Superior temporal gyrus (tissue), 1 donor: ENCODE results near the gene PSMA5.
"Not testable (repeated sequence)": the region's sequence is repeated elsewhere in the genome, so short reads cannot be mapped to it uniquely, and the experiment has no call there.

Source experiments
- DNase-seq: peaks from one replicate; pipeline ENCODE4 v3.0.0-alpha.2; 2016; ENCODE audit errors: extremely low spot score

Gene PSMA5

GRCh38 chr1:109392788-109393616 lies 33.2 kb downstream of the PSMA5 start:
- peak; percentile 87 for DNase-seq

- peak; percentile 82 for DNase-seq
These were observed 34.0 kb downstream of the PSMA5 start for GRCh38 chr1:109392037-109392787.

- DNase-seq, result no peak
These were observed 34.6 kb downstream of the PSMA5 start for GRCh38 chr1:109391626-109392025.

GRCh38 chr1:109391157-109391556 lies 35.1 kb downstream of the PSMA5 start:
- peak; percentile 54 for DNase-seq

- peak; percentile 45 for DNase-seq
These were observed 36.5 kb downstream of the PSMA5 start for GRCh38 chr1:109389638-109390341.

GRCh38 chr1:109388884-109389637 lies 37.2 kb downstream of the PSMA5 start:
- no peak for DNase-seq

GRCh38 chr1:109388208-109388711 lies 38.0 kb downstream of the PSMA5 start:
- DNase-seq, result no peak

GRCh38 chr1:109386054-109386717 lies 40.1 kb downstream of the PSMA5 start:
- DNase-seq, result no peak

GRCh38 chr1:109385417-109385816 lies 40.8 kb downstream of the PSMA5 start:
- peak; percentile 82 for DNase-seq

GRCh38 chr1:109383854-109384253 lies 42.4 kb downstream of the PSMA5 start:
- peak; percentile 63 for DNase-seq

- peak; percentile 33 for DNase-seq
These were observed 43.0 kb downstream of the PSMA5 start for GRCh38 chr1:109383087-109383779.

GRCh38 chr1:109381573-109381972 lies 44.7 kb downstream of the PSMA5 start:
- no peak for DNase-seq

GRCh38 chr1:109379907-109380306 lies 46.3 kb downstream of the PSMA5 start:
- no peak for DNase-seq

- no peak for DNase-seq
These were observed 46.8 kb downstream of the PSMA5 start for GRCh38 chr1:109379422-109379821.

- DNase-seq, result no peak
These were observed 48.5 kb downstream of the PSMA5 start for GRCh38 chr1:109377698-109378097.

GRCh38 chr1:109373696-109374095 lies 52.6 kb downstream of the PSMA5 start:
- DNase-seq, result not testable (repeated sequence)

GRCh38 chr1:109373126-109373525 lies 53.1 kb downstream of the PSMA5 start:
- DNase-seq, result no peak

- no peak for DNase-seq
These were observed 54.0 kb downstream of the PSMA5 start for GRCh38 chr1:109372281-109372680.

- DNase-seq, result peak; percentile 65
These were observed 54.9 kb downstream of the PSMA5 start for GRCh38 chr1:109371341-109371739.

GRCh38 chr1:109370712-109371340 lies 55.4 kb downstream of the PSMA5 start:
- DNase-seq, result peak; percentile 69
